Central memory CD8-positive, alpha-beta T cell (primary cell): ENCODE data around the gene GGT1.
A peak's percentile ranks its signal among the peaks of the same experiment; 100 is the strongest.
"Not testable (repeated sequence)": the region's sequence is repeated elsewhere in the genome, so short reads cannot be mapped to it uniquely, and the experiment has no call there.

Source experiments
- ATAC-seq: fragments of 150-1000 bp; cut with Tn5 transposase; replicated peaks from 2 replicates; pipeline ENCODE4 v1.10.0; 2022; ENCODE audit warnings: mild to moderate bottlenecking, moderate FRiP score, moderate number of reproducible peaks; ENCODE audit not compliant: poor library complexity, severe bottlenecking; ENCODE audit errors: extremely low read depth
- DNase-seq, 2 donors: peaks; one replicate each; pipeline ENCODE4 v3.0.0; 2021; ENCODE audit warnings: low spot score in 2 of 2
- H3K27ac Mint-ChIP-seq: one replicate; pipeline ENCODE4 v1.8.0; 2022; ENCODE audit warnings: low read depth, mild to moderate bottlenecking, moderate library complexity, mixed read lengths
- H3K27me3 Mint-ChIP-seq: one replicate; pipeline ENCODE4 v1.8.0; 2022; ENCODE audit warnings: mixed read lengths
- H3K36me3 Mint-ChIP-seq: one replicate; pipeline ENCODE4 v1.8.0; 2022; ENCODE audit warnings: mild to moderate bottlenecking, moderate library complexity, mixed read lengths; ENCODE audit not compliant: insufficient read depth
- H3K4me1 Mint-ChIP-seq: one replicate; pipeline ENCODE4 v1.8.0; 2022; ENCODE audit warnings: mixed read lengths
- H3K4me3 Mint-ChIP-seq: one replicate; pipeline ENCODE4 v1.8.0; 2022; ENCODE audit warnings: mild to moderate bottlenecking, moderate library complexity, mixed read lengths
- H3K9me3 Mint-ChIP-seq: one replicate; pipeline ENCODE4 v1.8.0; 2022; ENCODE audit warnings: mixed read lengths

The GGT1 gene

DNA sequence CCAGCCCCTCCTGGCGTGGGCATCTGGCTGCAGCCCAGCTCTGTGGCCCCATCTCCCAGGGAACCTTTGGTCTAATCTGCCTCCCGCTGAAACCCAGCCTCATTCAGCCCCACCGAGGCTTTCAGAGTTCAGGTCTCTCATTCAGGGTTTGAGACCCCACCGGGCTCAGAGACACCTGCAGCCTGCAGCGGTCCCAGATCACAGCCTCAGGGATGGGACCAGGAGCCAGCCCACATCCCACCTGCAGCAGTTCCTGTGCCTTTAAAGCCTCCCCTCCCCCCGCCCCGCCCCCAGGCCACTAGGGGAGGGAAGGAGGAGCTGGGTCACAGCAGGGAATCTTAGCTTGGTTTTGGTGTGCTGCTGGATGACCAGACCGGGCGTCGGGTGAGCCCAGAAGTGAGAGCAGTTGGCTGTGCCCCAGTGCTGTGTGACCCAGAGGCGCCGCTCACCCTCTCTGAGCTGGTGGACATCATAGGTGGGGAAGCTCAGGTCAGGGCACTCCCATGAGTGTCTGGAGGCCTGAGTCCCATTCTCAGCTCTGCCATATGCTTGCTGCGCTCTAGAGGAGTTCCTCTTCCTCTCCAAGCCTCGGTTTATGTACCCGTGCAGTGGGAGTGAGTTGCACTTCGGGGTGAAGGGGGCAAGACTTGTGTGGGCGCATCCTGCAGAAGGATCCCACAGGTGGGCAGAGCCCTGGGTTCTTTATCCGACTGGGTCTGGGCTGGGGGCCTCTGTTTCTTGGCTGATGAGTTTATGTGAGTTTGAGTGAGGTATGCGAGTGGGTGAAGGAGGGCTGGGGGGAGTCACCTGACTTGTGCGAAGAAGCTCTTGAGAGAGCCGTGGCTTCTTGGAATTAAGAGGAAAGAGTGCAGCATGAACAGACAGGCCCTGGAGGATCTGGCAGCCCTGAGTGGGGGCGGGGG, at the start of gene GGT1:
GGT1 (plus strand) TSS at position 347 of the 923 bp plus-strand sequence. CDS start 7,889 bp downstream, outside the sequence.
- ATAC-seq, DNase-seq: not testable (repeated sequence)
- peak within 1 kb of the TSS; percentile 57 for H3K27ac Mint-ChIP-seq

GRCh38 chr22:24553597-24554312, 49.2 kb upstream of the GGT1 start:
- Mint-ChIP-seq H3K36me3 (peaks cover 24% of the 10 kb centered on the region), H3K4me3 (peak overlapping the region; percentile 99), H3K4me1 (peaks cover 61% of the 10 kb centered on the region), H3K27ac (peak overlapping the region; percentile 83), H3K27me3 (no peaks in the 10 kb centered on the region), H3K9me3 (no peaks in the 10 kb centered on the region)
- ATAC-seq (no peak), DNase-seq (no peak)

More for the DNA sequence above, at the start of gene GGT1:
- H3K36me3 Mint-ChIP-seq, H3K27me3 Mint-ChIP-seq, H3K9me3 Mint-ChIP-seq: not testable (repeated sequence)
- peaks cover 20% of the 10 kb centered on the region for H3K4me1 Mint-ChIP-seq
- peak within 1 kb of the TSS; percentile 63 for H3K4me3 Mint-ChIP-seq

GRCh38 chr22:24554313-24555164, 48.5 kb upstream of the GGT1 start, which contains the start of gene GUCD1:
Gene GUCD1 (minus strand): TSS chr22:24555138. CDS start chr22:24554991, 147 bp downstream.
- Mint-ChIP-seq H3K9me3 (no peaks in the 10 kb centered on the region), H3K4me1 (peaks cover 66% of the 10 kb centered on the region), H3K36me3 (peaks cover 26% of the 10 kb centered on the region), H3K4me3 (peak within 1 kb of the TSS; percentile 99), H3K27ac (peak within 1 kb of the TSS; percentile 96), H3K27me3 (no peaks in the 10 kb centered on the region)
- ATAC-seq: no peak
- DNase-seq: peak in 1 of 2 donors; percentile 16

DNA sequence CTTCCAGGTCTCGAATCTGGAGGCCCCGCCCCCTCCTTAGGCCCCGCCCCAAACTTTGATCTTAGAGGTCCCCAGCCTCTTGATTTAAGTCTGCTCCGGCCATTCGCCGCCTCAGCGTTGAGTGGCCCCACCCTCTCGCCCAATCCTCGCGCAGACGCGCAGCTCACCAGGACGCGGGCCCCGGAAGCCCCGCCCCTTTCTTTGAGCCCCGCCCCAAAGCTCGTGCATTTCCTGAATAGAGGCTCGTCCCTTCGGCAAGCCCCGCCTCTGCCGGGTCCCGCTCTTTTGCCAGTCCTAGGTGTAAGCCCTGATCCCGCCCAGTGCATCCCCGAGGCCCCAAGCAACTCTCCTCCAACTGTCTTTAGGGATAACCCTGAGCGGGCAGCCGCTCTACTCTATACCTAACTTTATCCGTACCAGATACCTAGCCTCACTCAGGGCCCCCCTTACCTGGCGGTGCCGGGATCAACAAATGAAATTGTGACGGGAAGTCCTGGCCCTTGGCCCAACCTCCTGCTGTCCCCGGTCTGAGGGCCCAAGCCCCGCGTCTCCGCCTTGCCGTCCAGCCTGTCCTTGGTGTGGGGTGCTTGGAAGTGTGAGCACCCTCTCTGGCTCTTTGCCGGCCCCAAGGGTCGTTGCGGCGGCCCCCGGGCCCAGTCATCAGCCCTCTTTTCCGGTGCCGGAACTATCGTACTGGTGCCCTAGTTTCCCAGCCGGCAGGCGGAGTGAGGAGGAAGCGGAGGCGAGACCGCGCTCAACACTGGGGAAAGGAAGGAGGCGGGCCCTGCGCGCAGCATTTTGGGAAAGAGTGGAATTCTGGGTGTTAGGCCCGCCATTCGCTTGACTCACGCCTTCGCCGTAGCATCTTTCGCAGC, 47.6 kb upstream of the GGT1 start, which contains the start of gene SNRPD3:
SNRPD3 (plus strand) TSS at position 835 of the 875 bp plus-strand sequence. CDS start 1,676 bp downstream, outside the sequence.
- Mint-ChIP-seq H3K27ac (peak within 1 kb of the TSS; percentile 96), H3K9me3 (no peaks in the 10 kb centered on the region), H3K4me3 (peak within 1 kb of the TSS; percentile 99), H3K36me3 (peaks cover 31% of the 10 kb centered on the region), H3K27me3 (no peaks in the 10 kb centered on the region), H3K4me1 (peaks cover 65% of the 10 kb centered on the region)
- ATAC-seq (peak; percentile 83), DNase-seq (peak; percentile 92 to 98)

- H3K27ac Mint-ChIP-seq: no peak overlapping the region
- peaks cover 55% of the 10 kb centered on the region for H3K36me3 Mint-ChIP-seq
- H3K4me3 Mint-ChIP-seq: no peak overlapping the region
- no peaks in the 10 kb centered on the region for H3K9me3 Mint-ChIP-seq
- ATAC-seq (no peak), DNase-seq (no peak)
- H3K27me3 Mint-ChIP-seq: no peaks in the 10 kb centered on the region
- peaks cover 55% of the 10 kb centered on the region for H3K4me1 Mint-ChIP-seq
Measured at GRCh38 chr22:24559471-24559870, 43.5 kb upstream of the GGT1 start.

GRCh38 chr22:24563246-24563645, 39.7 kb upstream of the GGT1 start:
- Mint-ChIP-seq H3K4me1 (peaks cover 53% of the 10 kb centered on the region), H3K36me3 (peaks cover 54% of the 10 kb centered on the region), H3K9me3 (no peaks in the 10 kb centered on the region), H3K27me3 (no peaks in the 10 kb centered on the region), H3K27ac (peak overlapping the region; percentile 54), H3K4me3 (no peak overlapping the region)
- no peak for DNase-seq
- ATAC-seq: no peak

DNA sequence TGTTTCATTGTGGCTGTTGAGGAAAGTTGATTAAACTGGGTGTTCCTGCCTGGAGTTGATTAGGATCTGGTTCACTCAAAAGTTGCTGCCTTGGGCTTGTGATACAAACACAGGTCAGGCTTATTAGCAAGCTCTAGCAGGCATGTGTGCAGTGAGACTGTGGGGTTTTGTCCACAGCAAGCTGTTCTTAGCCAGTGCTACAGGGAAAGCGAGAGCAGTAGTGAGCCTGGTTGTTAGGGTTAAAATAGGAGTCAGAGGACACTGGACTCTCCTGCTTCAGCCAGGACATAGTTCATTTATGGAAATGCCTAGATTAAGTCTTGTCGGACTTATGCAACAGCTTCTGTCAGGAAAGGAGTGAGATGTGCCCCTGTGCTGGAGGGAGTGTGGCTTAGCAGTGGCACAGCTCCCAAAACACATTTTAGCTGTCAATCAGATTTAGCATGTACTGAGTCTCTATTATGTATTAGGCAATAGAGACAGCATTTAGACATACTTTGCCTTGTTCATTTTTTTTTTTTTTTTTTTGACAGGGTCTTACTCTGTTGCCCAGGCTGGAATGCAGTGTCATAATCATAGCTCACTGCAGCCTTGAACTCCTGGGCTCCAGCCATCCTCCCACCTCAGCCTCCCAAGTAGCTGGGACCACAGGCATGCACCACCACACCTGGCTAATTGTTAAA, 38.5 kb upstream of the GGT1 start:
- Mint-ChIP-seq H3K4me1 (peaks cover 43% of the 10 kb centered on the region), H3K27me3 (no peaks in the 10 kb centered on the region), H3K4me3 (no peak overlapping the region), H3K9me3 (no peaks in the 10 kb centered on the region), H3K36me3 (peaks cover 56% of the 10 kb centered on the region), H3K27ac (peak overlapping the region; percentile 44)
- no peak for ATAC-seq
- DNase-seq: no peak

DNA sequence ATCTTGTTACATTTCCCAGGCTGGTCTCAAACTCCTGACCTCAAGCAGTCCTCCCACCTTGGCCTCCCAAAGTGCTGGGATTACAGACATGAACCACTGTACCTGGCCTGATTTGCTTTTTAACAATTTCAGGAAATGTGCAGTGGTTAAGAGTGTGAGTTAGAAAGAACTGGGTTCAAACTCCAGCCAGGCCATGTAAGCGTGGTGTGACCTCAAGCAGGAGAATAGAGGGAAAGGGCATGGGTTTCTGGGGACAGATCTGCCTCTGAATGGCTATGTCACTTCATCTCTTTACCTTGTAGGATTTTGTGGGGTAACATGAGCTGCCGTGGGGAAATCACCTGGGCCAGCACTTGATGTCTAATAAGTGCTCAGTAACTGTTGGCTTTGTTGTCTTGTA, 37.9 kb upstream of the GGT1 start:
- H3K36me3 Mint-ChIP-seq: peaks cover 58% of the 10 kb centered on the region
- H3K27me3 Mint-ChIP-seq: no peaks in the 10 kb centered on the region
- no peak for DNase-seq
- H3K4me3 Mint-ChIP-seq: no peak overlapping the region
- peaks cover 43% of the 10 kb centered on the region for H3K4me1 Mint-ChIP-seq
- no peak overlapping the region for H3K27ac Mint-ChIP-seq
- no peak for ATAC-seq
- no peaks in the 10 kb centered on the region for H3K9me3 Mint-ChIP-seq

DNA sequence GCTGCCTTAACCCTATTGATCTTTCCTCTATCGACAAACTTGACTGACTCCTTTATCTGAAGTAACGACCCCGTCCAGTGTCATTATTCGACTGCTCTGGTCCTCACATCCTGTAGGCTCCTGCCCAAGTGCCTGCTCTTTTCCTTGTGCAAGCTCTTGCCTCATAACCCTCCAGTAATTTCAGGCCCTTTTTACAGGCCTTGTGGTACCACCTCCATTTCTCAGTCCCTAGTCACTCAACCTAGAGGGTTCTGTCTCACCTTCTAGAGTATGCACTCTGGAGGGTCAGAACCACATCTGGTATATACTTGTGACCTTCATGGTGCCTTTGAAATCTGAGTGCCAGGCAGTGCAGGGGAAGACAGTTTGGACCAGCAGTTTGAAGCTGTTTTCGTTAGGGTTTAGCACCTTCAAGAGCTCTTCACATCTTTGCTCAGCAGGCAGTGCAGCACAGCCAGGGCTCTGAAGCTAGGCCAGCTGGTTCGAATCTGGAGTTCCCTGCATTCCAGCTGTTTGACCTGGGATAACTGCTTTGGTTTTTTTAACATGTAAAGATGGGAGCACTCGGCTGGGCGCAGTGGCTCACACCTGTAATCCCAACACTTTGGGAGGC, 36.0 kb upstream of the GGT1 start:
- Mint-ChIP-seq H3K4me3 (no peak overlapping the region), H3K9me3 (no peaks in the 10 kb centered on the region), H3K36me3 (peaks cover 55% of the 10 kb centered on the region), H3K4me1 (peaks cover 38% of the 10 kb centered on the region), H3K27ac (no peak overlapping the region), H3K27me3 (no peaks in the 10 kb centered on the region)
- no peak for DNase-seq
- ATAC-seq: no peak

DNA sequence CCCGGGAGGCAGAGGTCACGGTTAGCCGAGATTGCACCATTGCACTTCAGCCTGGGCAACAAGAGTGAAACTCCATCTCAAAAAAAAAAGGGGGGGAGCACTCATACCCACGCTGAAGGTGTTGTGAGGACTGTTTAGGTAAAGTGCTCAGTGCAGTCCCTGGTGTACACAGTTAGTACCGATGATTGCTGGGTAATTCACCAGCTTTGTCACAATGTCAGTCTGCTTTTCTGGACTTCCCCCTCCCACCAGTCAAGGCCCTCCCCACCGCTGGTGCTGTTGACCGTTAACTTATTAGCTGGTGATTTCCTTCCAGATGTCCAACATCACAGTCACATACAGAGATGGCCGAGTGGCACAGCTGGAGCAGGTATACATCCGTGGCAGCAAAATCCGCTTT, 35.3 kb upstream of the GGT1 start:
- Mint-ChIP-seq H3K36me3 (peaks cover 56% of the 10 kb centered on the region), H3K27ac (no peak overlapping the region)

DNA sequence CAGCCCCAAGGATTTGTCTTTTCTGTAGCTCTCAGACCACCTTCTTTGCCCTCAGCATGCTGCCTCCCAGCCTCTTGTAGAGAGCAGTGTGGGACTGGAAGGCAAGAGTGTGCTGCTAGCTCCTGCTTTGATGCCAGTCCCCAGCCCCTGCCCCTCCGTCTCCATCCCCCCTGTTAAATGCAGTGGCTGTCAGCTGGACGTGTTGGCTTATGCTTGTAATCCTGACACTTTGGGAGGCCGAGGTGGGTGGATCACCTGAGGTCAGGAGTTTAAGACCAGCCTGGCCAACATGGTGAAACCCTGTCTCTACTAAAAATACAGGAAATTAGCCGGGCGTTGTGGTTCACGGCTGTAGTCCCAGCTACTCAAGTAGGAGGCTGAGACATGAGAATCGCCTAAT, 31.7 kb upstream of the GGT1 start:
- ATAC-seq (no peak), DNase-seq (no peak)
- H3K36me3 Mint-ChIP-seq: peaks cover 57% of the 10 kb centered on the region
- no peaks in the 10 kb centered on the region for H3K9me3 Mint-ChIP-seq
- H3K27ac Mint-ChIP-seq: no peak overlapping the region
- H3K4me3 Mint-ChIP-seq: no peak overlapping the region
- no peaks in the 10 kb centered on the region for H3K27me3 Mint-ChIP-seq
- peaks cover 10% of the 10 kb centered on the region for H3K4me1 Mint-ChIP-seq

More for the DNA sequence above, 35.3 kb upstream of the GGT1 start:
- Mint-ChIP-seq H3K9me3 (no peaks in the 10 kb centered on the region), H3K4me3 (no peak overlapping the region), H3K27me3 (no peaks in the 10 kb centered on the region), H3K4me1 (peaks cover 37% of the 10 kb centered on the region)
- ATAC-seq: no peak
- DNase-seq: no peak
